SK-N-MC (cell line): ENCODE results near the gene CDK8.

Experiments
- EZH2 ChIP-seq: fragments of 200-600 bp; sonication (generic); IDR thresholded peaks from one replicate; pipeline ENCODE4 v1.6.1; 2017; ENCODE audit warnings: antibody characterized with exemption
- POLR2AphosphoS5 ChIP-seq: IDR thresholded peaks from 2 replicates; pipeline ENCODE4 v1.6.1; 2012; ENCODE audit warnings: mild to moderate bottlenecking, low read depth, low read length, borderline replicate concordance

DNA sequence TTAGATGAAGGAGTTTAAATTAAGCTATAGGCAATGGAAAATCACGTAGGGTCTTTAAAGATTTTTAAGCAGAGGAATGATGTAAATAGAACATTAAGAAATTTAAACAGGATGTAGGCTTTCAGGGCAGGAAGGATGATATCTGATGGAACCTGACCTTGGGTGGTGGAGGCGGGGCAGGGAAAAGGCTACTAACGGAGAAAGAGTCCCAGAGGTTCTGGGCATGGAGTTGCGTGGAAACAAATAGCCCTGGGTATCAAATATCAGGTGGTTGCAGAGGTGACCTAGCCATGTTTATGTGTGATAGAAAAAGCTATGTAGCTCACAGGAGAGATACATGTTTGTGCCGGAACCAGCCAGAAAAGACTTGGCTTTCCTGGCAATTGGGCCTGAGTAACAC is 7.8 kb upstream of the CDK8 start:
- TF ChIP-seq EZH2 (no peak), POLR2AphosphoS5 (no peak)
